G401 (cell line): ENCODE data around the gene DECR2. TPM values are rescaled to one million over a fixed set of nuclear protein-coding genes. Genes with fewer than 3 reads are reported as not detected.
"Not testable (repeated sequence)": the region's sequence is repeated elsewhere in the genome, so short reads cannot be mapped to it uniquely, and the experiment has no call there.

Experiments used
- DNase-seq: peaks from one replicate; pipeline ENCODE4 v3.0.0-alpha.2; 2015; ENCODE audit warnings: low spot score
- in situ Hi-C: cut with HindIII; loops from 2 replicates; pipeline ENCODE4 v1.10.0; 2016; ENCODE audit warnings: low sequenced_read_pairs, mixed read lengths
- total RNA-seq: library from RNA; depleted of rRNA; stranded (reverse); fragments of >200 nt; shearing (Covaris generic); gene quantifications from 2 replicates; pipeline ENCODE4 v1.2.3, GENCODE V29; 2014

Gene DECR2
- total RNA-seq, 1 experiment from 2014 or later, result 13.0 TPM

GRCh38 chr16:396605-397004 is 5.1 kb upstream of the DECR2 start:
- DNase-seq, result peak; percentile 71
- in situ Hi-C loops, result no loop called here

- no peak for DNase-seq
- in situ Hi-C loops, result no loop called here
These were observed 4.5 kb upstream of the DECR2 start, which contains the start of gene NME4 for GRCh38 chr16:397135-397661. Gene NME4 (plus strand): TSS chr16:397199. CDS start chr16:397223, 24 bp downstream.

- peak; percentile 67 for DNase-seq
These were observed 3.9 kb upstream of the DECR2 start for GRCh38 chr16:397736-398332.

GRCh38 chr16:398561-399339 is 2.9 kb upstream of the DECR2 start:
- in situ Hi-C loops, result no loop called here
- DNase-seq, result no peak

More at GRCh38 chr16:397736-398332, 3.9 kb upstream of the DECR2 start:
- in situ Hi-C loops, result no loop called here

- no peak for DNase-seq
- in situ Hi-C loops, result no loop called here
These were observed 2.2 kb upstream of the DECR2 start for GRCh38 chr16:399340-400019.

- in situ Hi-C loops, result no loop called here
- no peak for DNase-seq
These were observed 1.6 kb upstream of the DECR2 start for GRCh38 chr16:400061-400591.

- DNase-seq, result no peak
- in situ Hi-C loops, result no loop called here
These were observed 3.3 kb downstream of the DECR2 start for GRCh38 chr16:404971-405486.

- DNase-seq, result no peak
These were observed 4.1 kb downstream of the DECR2 start for GRCh38 chr16:405548-406506.

GRCh38 chr16:407253-407652 is 5.6 kb downstream of the DECR2 start:
- in situ Hi-C loops, result no loop called here
- DNase-seq, result no peak

More at GRCh38 chr16:405548-406506, 4.1 kb downstream of the DECR2 start:
- in situ Hi-C loops, result no loop called here

GRCh38 chr16:410516-411178 is 9.0 kb downstream of the DECR2 start:
- in situ Hi-C loops, result no loop called here
- DNase-seq, result no peak

- no peak for DNase-seq
- in situ Hi-C loops, result no loop called here
These were observed 10.0 kb downstream of the DECR2 start for GRCh38 chr16:411576-412265.

- DNase-seq, result no peak
- in situ Hi-C loops, result no loop called here
These were observed 12.9 kb downstream of the DECR2 start for GRCh38 chr16:414395-415169.

- DNase-seq, in situ Hi-C loops: not testable (repeated sequence)
These were observed 13.4 kb downstream of the DECR2 start for GRCh38 chr16:415170-415498.

GRCh38 chr16:422179-422578 is 20.5 kb downstream of the DECR2 start:
- in situ Hi-C loops, DNase-seq: not testable (repeated sequence)

GRCh38 chr16:424033-424622 is 22.4 kb downstream of the DECR2 start:
- peak; percentile 80 for DNase-seq
- in situ Hi-C loops, result no loop called here

- peak; percentile 62 for DNase-seq
- in situ Hi-C loops, result no loop called here
These were observed 23.0 kb downstream of the DECR2 start for GRCh38 chr16:424623-425081.
